Measurements from ENCODE around the gene OR52D1.

OR52D1 gene

DNA sequence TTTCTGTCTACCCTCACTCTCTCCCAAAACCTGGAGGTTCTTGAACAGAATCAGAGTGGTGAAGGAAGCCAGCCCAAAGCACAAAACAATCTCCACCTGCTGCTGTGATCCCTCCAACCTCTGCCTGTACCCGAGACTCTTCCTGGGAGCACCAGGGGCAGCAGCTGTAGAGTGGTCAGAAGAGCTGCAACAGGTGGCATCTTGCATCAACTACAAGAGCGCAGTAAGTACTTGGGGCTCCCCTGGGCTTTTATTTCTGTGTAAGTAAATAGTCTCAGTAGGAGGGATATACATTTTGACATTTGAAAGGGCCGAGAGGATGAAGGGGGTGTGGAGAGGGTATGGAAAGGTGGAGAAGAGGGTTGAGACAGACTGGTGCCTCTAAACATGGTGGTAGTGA lies 36.3 kb downstream of the OR52D1 start:
- Histone ChIP-seq H3K4me1 (ENCODE audit: insufficient read depth, low read length, poor library complexity, severe bottlenecking) (no peaks in the 10 kb centered on the region), H3K27me3 (ENCODE audit: insufficient read depth, low read length, poor library complexity, severe bottlenecking) (no peaks in the 10 kb centered on the region), H3K9me3 (ENCODE audit: insufficient read depth, low read depth, low read length) (no peaks in the 10 kb centered on the region), H3K36me3 (ENCODE audit: insufficient read depth, low read length) (no peaks in the 10 kb centered on the region), H3K79me2 (ENCODE audit: insufficient read depth, low read length) (no peaks in the 10 kb centered on the region), H2AFZ (ENCODE audit: low read length) (no peak overlapping the region), H3F3A (ENCODE audit: low read depth) (no peaks in the 10 kb centered on the region), H3K9me2 (replicated peaks; ENCODE audit: low read depth, low read length) (no peaks in the 10 kb centered on the region), H3K9ac (ENCODE audit: low read depth, low read length, poor library complexity, severe bottlenecking) (no peak overlapping the region), H3K4me2 (ENCODE audit: low read depth, low read length, poor library complexity, severe bottlenecking) (no peak overlapping the region), H3K4me3 (ENCODE audit: low read length, poor library complexity, severe bottlenecking) (no peak overlapping the region), H4K20me1 (ENCODE audit: insufficient read depth, low read length, poor library complexity, severe bottlenecking) (no peaks in the 10 kb centered on the region)
- no peak for TF ChIP-seq EZH2phosphoT487 (IDR thresholded peaks at IDR 0.05; ENCODE audit: borderline replicate concordance)
- TF ChIP-seq, protein P1, sequence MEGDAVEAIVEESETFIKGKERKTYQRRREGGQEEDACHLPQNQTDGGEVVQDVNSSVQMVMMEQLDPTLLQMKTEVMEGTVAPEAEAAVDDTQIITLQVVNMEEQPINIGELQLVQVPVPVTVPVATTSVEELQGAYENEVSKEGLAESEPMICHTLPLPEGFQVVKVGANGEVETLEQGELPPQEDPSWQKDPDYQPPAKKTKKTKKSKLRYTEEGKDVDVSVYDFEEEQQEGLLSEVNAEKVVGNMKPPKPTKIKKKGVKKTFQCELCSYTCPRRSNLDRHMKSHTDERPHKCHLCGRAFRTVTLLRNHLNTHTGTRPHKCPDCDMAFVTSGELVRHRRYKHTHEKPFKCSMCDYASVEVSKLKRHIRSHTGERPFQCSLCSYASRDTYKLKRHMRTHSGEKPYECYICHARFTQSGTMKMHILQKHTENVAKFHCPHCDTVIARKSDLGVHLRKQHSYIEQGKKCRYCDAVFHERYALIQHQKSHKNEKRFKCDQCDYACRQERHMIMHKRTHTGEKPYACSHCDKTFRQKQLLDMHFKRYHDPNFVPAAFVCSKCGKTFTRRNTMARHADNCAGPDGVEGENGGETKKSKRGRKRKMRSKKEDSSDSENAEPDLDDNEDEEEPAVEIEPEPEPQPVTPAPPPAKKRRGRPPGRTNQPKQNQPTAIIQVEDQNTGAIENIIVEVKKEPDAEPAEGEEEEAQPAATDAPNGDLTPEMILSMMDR (conservative IDR thresholded peaks at IDR 0.05; ENCODE audit: low read length) = no peak

DNA sequence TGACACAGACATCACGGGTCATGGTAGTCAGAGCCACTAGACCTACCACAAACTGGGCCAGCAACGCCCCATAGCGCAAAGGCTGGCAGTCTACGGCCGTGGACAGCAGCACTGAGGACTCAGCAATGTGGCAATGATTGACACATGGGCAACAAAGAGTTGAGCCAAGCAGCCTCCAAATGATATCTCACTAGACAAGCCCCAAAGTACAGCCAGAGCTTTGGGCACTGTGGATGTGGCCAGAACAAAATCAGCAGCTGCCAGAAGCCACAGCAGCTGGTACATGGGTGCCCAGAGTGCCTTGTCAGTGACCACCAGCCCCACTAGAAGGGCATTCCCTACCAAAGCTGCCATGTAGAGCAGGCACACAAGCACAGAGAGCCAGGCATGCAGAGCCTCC lies 39.2 kb downstream of the OR52D1 start:
- Histone ChIP-seq H3K27me3 (ENCODE audit: insufficient read depth, low read length, poor library complexity, severe bottlenecking) (no peaks in the 10 kb centered on the region), H3K9me2 (replicated peaks; ENCODE audit: low read depth, low read length) (no peaks in the 10 kb centered on the region), H3K36me3 (ENCODE audit: insufficient read depth, low read length) (no peaks in the 10 kb centered on the region), H2AFZ (ENCODE audit: low read length) (no peak overlapping the region), H3K4me1 (ENCODE audit: insufficient read depth, low read length, poor library complexity, severe bottlenecking) (no peaks in the 10 kb centered on the region), H3K4me3 (ENCODE audit: low read length, poor library complexity, severe bottlenecking) (no peak overlapping the region), H3K9ac (ENCODE audit: low read depth, low read length, poor library complexity, severe bottlenecking) (no peak overlapping the region), H3K4me2 (ENCODE audit: low read depth, low read length, poor library complexity, severe bottlenecking) (no peak overlapping the region), H3K79me2 (ENCODE audit: insufficient read depth, low read length) (no peaks in the 10 kb centered on the region), H4K20me1 (ENCODE audit: insufficient read depth, low read length, poor library complexity, severe bottlenecking) (no peaks in the 10 kb centered on the region), H3F3A (ENCODE audit: low read depth) (no peaks in the 10 kb centered on the region), H3K9me3 (ENCODE audit: insufficient read depth, low read depth, low read length) (no peaks in the 10 kb centered on the region)
- TF ChIP-seq EZH2phosphoT487 (IDR thresholded peaks at IDR 0.05; ENCODE audit: borderline replicate concordance) = no peak
- TF ChIP-seq, protein P1 (conservative IDR thresholded peaks at IDR 0.05; ENCODE audit: low read length) = no peak

DNA sequence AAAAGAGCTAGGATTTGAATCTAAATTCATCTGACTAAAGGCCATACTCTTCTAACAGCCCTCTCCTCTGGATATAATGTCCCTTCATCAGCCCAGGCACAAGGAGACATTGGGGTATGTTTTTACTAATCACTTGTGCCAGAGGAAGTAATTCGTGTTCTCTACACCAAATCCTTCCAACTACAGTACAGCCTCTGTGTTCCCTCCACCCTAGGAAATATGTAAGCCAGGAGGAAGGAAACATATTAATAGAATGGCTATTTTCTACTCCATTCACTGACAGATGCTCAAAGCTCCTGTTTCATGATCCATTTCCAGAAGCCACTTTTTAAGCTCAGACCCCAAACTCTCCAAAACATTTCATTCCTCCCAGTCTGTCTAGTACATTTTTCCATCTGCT lies 40.0 kb downstream of the OR52D1 start:
- no peak overlapping the region for H3K4me3 ChIP-seq (ENCODE audit: low read length, poor library complexity, severe bottlenecking)
- no peak overlapping the region for H2AFZ ChIP-seq (ENCODE audit: low read length)
- H3K27me3 ChIP-seq (ENCODE audit: insufficient read depth, low read length, poor library complexity, severe bottlenecking) = no peaks in the 10 kb centered on the region
- no peaks in the 10 kb centered on the region for H4K20me1 ChIP-seq (ENCODE audit: insufficient read depth, low read length, poor library complexity, severe bottlenecking)
- no peak overlapping the region for H3K4me2 ChIP-seq (ENCODE audit: low read depth, low read length, poor library complexity, severe bottlenecking)
- TF ChIP-seq, protein P1 (conservative IDR thresholded peaks at IDR 0.05; ENCODE audit: low read length) = no peak
- no peak for TF ChIP-seq EZH2phosphoT487 (IDR thresholded peaks at IDR 0.05; ENCODE audit: borderline replicate concordance)
- H3K79me2 ChIP-seq (ENCODE audit: insufficient read depth, low read length) = no peaks in the 10 kb centered on the region
- no peaks in the 10 kb centered on the region for H3K4me1 ChIP-seq (ENCODE audit: insufficient read depth, low read length, poor library complexity, severe bottlenecking)
- no peak overlapping the region for H3K9ac ChIP-seq (ENCODE audit: low read depth, low read length, poor library complexity, severe bottlenecking)
- H3K36me3 ChIP-seq (ENCODE audit: insufficient read depth, low read length) = no peaks in the 10 kb centered on the region
- H3K9me3 ChIP-seq (ENCODE audit: insufficient read depth, low read depth, low read length) = no peaks in the 10 kb centered on the region
- H3K9me2 ChIP-seq (replicated peaks; ENCODE audit: low read depth, low read length) = no peaks in the 10 kb centered on the region
- no peaks in the 10 kb centered on the region for H3F3A ChIP-seq (ENCODE audit: low read depth)
